Bronchial epithelial cell (primary cell): ENCODE data around the gene SERPINH1. TPM values are rescaled to one million over a fixed set of nuclear protein-coding genes. Genes with fewer than 3 reads are reported as not detected.

Experiments
- DNase-seq: peaks from one replicate; pipeline ENCODE4 v3.0.0-alpha.2; 2010; ENCODE audit warnings: low read depth
- FAIRE-seq: peaks from 2 replicates; lab custom pipeline; 2011; peaks lifted over from hg19 to GRCh38; lab: Jason Lieb, UNC
- H3K27me3 ChIP-seq: 2 replicates; pipeline ENCODE4 v1.5.1; 2011; ENCODE audit warnings: low read length; ENCODE audit not compliant: control insufficient read depth, insufficient read depth
- H3K36me3 ChIP-seq: 2 replicates; pipeline ENCODE4 v1.5.1; 2011; ENCODE audit warnings: low read length; ENCODE audit not compliant: control insufficient read depth, insufficient read depth
- H3K4me3 ChIP-seq: 2 replicates; pipeline ENCODE4 v1.5.1; 2011; ENCODE audit warnings: mild to moderate bottlenecking, low read depth, low read length, control low read depth
- total RNA-seq: library from RNA; depleted of rRNA; stranded (reverse); fragments of >200 nt; gene quantifications from 2 replicates; pipeline ENCODE4 v1.2.1, GENCODE V29; 2014
- TF ChIP-seq, protein P1 (sequence below): IDR thresholded peaks from 2 replicates; pipeline ENCODE4 v1.5.1; 2011; ENCODE audit warnings: mild to moderate bottlenecking, moderate library complexity, low read length, control low read depth, inconsistent platforms; ENCODE audit not compliant: insufficient read depth, severe bottlenecking

SERPINH1 gene
- total RNA-seq, 1 donor from 2014 or later = 86.9 TPM

- peaks cover 2% of the 10 kb centered on the region for H3K27me3 ChIP-seq
- TF ChIP-seq, protein P1, sequence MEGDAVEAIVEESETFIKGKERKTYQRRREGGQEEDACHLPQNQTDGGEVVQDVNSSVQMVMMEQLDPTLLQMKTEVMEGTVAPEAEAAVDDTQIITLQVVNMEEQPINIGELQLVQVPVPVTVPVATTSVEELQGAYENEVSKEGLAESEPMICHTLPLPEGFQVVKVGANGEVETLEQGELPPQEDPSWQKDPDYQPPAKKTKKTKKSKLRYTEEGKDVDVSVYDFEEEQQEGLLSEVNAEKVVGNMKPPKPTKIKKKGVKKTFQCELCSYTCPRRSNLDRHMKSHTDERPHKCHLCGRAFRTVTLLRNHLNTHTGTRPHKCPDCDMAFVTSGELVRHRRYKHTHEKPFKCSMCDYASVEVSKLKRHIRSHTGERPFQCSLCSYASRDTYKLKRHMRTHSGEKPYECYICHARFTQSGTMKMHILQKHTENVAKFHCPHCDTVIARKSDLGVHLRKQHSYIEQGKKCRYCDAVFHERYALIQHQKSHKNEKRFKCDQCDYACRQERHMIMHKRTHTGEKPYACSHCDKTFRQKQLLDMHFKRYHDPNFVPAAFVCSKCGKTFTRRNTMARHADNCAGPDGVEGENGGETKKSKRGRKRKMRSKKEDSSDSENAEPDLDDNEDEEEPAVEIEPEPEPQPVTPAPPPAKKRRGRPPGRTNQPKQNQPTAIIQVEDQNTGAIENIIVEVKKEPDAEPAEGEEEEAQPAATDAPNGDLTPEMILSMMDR = no peak
- H3K36me3 ChIP-seq = no peaks in the 10 kb centered on the region
- H3K4me3 ChIP-seq = no peak overlapping the region
- FAIRE-seq = no peak
- no peak for DNase-seq
Measured at GRCh38 chr11:75518204-75518549, 43.9 kb upstream of the SERPINH1 start.

DNA sequence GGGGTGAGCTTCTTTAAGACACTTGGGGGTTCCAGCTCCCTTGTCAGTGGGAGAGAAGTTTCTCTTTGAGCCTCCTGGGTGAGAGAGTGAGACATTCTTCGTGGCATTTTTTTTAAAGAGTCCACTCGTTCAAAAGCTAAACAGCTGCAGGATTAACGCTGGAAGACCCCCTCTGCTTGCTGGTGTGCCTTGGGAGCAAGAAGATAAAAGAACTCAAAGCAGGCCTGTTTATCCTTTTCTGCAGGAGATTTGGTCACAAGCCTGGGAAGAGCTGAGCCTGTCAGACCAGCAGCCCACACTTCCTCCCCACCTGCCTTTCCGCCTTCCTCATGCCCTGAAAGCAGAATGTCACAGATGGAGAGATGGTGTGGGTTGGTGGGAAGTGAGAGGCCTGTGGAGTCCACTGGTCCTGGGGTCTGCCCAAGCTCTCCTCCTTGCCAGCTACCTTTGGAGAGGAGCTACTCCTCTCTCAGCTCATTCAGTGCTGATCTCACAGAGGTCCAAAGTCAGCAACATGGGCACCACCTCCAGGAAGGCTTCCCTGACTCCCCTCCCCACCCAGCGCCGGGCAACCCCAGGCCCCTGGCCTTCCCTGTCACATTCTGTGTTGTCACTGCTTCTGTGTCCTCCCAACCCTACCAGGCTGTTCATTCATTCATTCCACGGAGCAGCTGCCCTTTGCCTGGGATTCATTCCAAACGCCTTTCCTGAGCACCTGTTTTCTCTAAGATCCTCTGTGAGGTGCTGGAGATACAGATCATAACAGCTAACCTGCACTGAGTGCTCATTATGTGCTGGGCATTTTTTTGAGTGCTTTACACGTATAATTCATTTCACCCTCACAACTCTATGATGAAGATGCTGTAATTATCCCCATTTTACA lies 43.0 kb upstream of the SERPINH1 start:
- TF ChIP-seq, protein P1 = no peak
- Histone ChIP-seq H3K27me3 (peaks cover 5% of the 10 kb centered on the region), H3K4me3 (no peak overlapping the region), H3K36me3 (no peaks in the 10 kb centered on the region)
- no peak for FAIRE-seq
- DNase-seq = no peak

GRCh38 chr11:75520688-75521087 lies 41.4 kb upstream of the SERPINH1 start:
- FAIRE-seq (no peak), DNase-seq (no peak)
- Histone ChIP-seq H3K27me3 (peaks cover 9% of the 10 kb centered on the region), H3K36me3 (no peaks in the 10 kb centered on the region), H3K4me3 (no peak overlapping the region)
- TF ChIP-seq, protein P1 = no peak

DNA sequence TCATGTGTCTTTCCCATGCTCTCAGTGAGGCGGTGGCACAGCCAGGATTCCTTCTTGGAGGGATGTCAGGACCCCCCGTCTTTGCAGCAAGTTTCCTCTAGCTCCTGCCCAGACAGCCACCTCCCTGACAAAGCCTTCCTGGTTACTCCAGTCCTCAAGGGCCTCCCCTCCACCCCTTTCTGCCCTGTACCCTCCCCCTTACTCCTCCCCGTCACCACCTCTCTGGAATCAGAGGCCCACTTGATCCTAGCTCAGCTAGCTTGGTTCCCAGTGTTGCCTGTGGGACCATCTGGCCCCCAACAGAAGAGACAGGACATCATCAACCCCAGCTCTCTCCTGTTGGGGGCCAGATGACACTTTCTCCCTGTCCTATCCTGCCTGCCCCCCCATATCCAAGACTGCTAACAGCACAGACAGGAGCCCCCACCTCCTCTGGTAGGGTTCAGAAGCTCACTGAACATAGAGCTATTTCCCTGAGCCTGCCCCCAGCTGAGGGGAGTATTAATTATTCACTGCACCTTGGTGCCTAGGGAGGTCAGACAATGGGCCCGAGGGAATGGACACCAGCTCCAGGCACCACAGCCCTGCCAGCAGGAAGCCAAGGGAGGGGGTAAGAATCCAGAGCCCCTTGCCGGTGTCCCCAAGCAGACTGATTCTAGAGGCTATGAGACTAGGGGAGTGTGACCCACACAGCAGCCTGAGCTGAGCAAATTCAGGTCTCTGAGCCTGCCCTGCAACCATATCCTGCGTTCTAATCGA lies 39.6 kb upstream of the SERPINH1 start:
- TF ChIP-seq, protein P1 = no peak
- FAIRE-seq = no peak

GRCh38 chr11:75523189-75523588 lies 38.9 kb upstream of the SERPINH1 start:
- no peak for FAIRE-seq
- H3K36me3 ChIP-seq = no peaks in the 10 kb centered on the region
- no peak for DNase-seq
- peaks cover 7% of the 10 kb centered on the region for H3K27me3 ChIP-seq
- TF ChIP-seq, protein P1 = no peak
- H3K4me3 ChIP-seq = no peak overlapping the region

More for the DNA sequence above, 39.6 kb upstream of the SERPINH1 start:
- H3K27me3 ChIP-seq = peaks cover 9% of the 10 kb centered on the region
- DNase-seq = no peak
- no peak overlapping the region for H3K4me3 ChIP-seq
- H3K36me3 ChIP-seq = no peaks in the 10 kb centered on the region
